GM03348 (cell line): ENCODE results near the gene S100A13.
A peak's percentile ranks its signal among the peaks of the same experiment; 100 is the strongest.
"Not testable (repeated sequence)": the region's sequence is repeated elsewhere in the genome, so short reads cannot be mapped to it uniquely, and the experiment has no call there.

Experiments used
- DNase-seq: peaks from one replicate; pipeline ENCODE4 v3.0.0; 2012; ENCODE audit warnings: low spot score

The S100A13 gene

DNA sequence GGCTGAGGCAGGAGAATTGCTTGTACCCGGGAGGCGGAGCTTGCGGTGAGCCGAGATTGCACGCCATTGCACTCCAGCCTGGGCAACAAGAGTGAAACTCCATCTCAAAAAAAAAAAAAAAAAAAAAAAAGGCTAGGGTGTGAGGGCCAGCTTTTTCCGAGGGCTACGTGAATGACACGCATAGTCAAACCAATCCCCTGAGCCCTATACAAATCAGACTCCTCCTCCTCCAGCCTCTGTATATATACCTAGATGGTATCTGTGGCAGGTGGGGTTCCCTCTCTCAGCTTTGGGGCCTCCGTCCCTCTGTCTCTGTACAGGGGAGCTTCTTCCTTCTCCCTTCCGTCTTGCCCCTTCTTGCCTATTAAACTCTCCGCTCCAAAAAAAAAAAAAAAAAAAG is 21.1 kb downstream of the S100A13 start:
- DNase-seq: no peak

GRCh38 chr1:153602749-153603148 is 24.6 kb downstream of the S100A13 start:
- DNase-seq: no peak

GRCh38 chr1:153599847-153600246 is 27.5 kb downstream of the S100A13 start:
- no peak for DNase-seq

DNA sequence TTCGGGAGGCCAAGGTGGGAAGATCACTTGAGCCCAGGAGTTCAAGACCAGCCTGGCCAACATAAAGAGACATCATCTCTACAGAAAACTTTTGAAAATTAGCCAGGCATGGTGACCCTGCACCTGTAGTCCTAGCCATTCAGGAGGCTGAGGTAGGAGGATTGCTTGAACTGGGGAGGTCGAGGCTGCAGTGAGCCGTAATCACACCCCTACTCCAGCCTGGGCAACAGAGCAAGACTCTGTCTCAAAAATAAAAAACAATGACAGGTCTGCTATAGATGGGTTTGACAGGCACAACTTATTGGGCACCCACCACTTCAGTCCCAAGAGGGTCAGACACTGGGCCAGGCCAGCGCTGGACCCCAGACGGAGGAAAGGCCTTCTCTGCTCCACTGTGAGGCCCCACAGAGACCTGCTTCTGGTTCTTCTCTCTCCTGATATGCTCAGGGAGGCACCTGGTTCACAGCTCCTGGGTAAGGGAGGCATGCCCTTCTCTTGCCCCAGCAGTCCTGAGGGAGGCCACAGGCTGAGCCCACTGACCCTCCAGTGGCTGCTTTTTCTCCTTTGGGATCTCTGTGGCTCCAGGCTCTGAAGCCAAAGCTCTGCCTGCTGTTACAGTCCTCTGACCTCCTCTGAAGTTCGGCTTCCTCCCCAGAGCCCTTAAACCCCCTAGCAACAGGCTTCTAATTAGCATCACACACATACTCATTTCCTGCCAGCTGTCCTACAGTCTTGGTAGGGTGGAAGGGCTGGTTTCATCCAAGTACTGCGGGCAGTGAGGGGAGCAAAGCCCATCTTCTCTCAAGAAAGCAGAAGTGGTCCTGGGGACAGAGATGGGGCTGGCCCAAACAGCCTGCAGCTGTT is 28.8 kb downstream of the S100A13 start:
- no peak for DNase-seq

DNA sequence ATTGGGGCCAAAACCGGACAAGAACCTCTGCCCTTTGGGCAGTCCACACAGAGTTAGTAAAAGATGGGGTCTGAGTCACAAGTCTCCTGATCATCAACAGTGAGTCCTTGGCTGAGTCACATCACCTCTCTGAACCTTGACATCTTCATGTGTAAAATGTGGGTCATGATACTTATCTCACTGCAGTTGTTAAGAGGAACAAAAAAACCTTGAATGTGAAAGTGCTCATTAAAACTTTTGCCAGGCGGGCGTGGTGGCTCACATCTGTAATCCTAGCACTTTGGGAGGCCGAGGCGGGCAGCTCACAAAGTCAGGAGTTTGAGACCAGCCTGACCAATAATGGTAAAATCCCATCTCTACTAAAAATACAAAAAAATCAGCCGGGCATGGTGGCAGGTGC is 30.1 kb downstream of the S100A13 start:
- no peak for DNase-seq

DNA sequence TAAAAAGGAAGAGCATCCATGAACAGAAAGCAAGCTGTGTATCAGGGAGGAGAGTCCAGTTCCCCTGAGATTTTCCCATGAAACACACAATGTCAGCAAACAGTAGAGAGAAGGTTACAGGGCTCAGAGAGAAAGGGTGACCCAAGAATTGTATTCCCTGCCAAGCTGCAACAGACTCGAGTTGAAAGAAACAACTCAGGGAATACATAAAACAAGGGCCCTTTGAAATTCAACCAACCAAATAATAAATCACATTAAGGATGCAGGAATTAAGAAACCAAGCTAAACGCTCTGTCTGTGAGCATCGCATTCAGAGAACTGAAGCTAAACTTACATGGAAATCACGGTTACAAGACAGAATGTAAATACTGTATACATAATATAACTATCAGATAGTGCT is 34.6 kb downstream of the S100A13 start:
- no peak for DNase-seq

DNA sequence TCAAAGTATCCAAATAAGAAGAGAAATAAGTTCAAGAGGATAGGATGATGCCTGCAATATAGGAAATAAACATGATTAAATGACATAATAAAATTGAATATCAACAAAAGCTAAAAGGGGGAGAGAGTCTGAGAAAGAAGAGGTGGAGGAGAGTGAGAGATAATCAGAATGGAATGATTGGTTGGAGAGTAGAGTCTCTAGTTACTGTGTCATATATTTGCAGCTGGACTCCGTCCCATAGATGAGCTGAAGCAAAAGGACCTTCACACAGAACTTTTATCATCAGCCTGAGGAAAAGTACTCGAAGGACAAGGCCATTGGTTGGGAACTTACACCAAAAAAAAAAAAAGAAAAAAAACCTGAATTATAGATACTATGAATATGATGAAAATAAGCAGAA is 38.8 kb downstream of the S100A13 start:
- no peak for DNase-seq

DNA sequence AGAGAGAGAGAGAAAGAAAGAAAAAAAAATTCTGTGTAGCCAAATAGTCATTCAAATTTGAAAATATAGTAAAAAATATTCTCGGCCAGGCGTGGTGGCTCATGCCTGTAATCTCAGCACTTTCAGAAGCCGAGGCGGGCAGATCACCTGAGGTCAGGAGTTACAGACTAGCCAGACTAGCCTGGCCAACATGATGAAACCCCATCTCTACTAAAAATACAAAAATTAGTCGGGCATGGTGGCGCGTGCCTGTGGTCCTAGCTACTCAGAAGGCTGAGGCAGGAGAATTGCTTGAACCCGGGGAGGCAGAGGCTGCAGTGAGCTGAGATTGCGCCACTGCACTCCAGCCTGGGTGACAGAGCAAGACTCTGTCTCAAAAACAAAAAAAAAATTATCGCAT is 39.3 kb downstream of the S100A13 start:
- DNase-seq: not testable (repeated sequence)

- DNase-seq: no peak
Observed at GRCh38 chr1:153587314-153587713, 40.0 kb downstream of the S100A13 start.

DNA sequence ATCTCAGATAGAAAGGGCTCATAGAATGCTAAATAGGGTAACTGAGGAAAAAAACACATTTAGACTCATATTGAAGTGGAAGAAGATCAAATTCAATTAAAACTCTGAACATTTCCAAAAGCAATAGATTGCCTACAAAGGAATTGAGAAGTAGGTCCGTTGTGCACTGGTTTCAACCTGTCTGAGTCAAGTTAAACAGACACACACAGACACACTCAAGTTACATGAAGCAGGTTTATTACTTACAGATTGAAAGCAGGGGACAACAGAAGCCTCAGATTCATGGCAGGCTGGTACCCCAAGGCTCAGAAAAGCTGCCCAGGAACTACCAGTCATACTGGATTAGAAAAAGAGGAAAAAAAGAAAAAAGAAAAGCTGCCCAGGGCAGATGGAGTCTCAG is 41.0 kb downstream of the S100A13 start:
- DNase-seq: no peak

DNA sequence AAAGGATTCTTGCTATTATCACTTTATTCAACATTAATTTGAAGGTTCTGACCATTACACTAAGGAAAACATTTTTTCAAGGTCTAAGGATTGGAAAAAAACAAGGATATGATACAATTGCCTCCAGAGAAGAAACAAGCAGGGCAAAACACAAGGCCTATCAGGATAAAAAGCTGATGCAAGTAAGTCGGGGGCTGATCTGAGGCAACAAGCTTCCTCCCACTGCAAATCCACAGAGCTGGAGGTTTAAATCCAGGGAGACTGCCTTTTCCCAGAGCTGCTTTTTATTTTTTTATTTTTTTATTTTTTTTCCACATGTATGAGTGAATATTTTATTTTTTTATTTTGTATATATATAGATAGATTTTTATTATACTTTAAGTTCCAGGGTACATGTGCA is 42.3 kb downstream of the S100A13 start:
- no peak for DNase-seq

DNA sequence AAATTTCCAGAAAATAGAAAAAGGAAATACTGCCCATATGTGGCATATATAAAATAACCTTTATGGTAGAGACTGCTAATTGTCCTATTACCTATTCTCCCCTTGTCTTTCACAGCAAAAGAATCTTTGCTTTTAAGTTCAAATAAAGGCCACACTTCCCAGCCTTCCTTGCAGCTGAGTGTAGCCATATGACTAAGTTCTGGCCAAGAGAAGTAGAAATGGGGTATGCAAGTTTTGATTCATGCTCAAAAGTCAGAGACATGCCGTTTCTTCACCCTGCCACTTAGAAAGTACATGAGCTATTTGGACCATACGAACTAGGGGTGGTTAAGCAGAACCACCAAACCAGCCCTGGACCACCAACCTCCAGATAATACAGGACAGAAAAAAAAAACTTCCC is 43.3 kb downstream of the S100A13 start:
- no peak for DNase-seq

DNA sequence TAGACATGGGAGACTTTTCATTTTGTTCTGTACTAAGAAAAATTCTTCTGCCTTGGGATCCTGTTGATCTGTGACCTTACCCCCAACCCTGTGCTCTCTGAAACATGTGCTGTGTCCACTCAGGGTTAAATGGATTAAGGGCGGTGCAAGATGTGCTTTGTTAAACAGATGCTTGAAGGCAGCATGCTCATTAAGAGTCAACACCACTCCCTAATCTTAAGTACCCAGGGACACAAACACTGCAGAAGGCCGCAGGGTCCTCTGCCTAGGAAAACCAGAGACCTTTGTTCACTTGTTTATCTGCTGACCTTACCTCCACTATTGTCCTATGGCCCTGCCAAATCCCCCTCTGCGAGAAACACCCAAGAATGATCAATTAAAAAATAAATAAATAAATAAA is 43.8 kb downstream of the S100A13 start:
- DNase-seq: not testable (repeated sequence)

DNA sequence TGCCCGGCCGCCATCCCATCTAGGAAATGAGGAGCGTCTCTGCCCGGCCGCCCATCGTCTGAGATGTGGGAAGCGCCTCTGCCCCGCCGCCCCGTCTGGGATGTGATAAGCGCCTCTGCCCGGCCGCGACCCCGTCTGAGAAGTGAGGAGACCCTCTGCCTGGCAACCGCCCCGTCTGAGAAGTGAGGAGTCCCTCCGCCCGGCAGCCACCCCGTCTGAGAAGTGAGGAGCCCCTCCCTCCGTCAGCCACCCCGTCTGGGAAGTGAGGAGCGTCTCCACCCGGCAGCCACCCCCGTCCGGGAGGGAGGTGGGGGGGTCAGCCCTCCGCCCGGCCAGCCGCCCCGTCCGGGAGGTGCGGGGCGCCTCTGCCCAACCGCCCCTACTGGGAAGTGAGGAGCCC is 44.5 kb downstream of the S100A13 start:
- DNase-seq: not testable (repeated sequence)

GRCh38 chr1:153578936-153579335 is 48.4 kb downstream of the S100A13 start:
- peak; percentile 23 for DNase-seq

- peak; percentile 56 for DNase-seq
Observed at GRCh38 chr1:153578490-153578889, 48.8 kb downstream of the S100A13 start.

- DNase-seq: no peak
Observed at GRCh38 chr1:153577624-153578051, 49.7 kb downstream of the S100A13 start.

- no peak for DNase-seq
Observed at GRCh38 chr1:153577138-153577537, 50.2 kb downstream of the S100A13 start.

DNA sequence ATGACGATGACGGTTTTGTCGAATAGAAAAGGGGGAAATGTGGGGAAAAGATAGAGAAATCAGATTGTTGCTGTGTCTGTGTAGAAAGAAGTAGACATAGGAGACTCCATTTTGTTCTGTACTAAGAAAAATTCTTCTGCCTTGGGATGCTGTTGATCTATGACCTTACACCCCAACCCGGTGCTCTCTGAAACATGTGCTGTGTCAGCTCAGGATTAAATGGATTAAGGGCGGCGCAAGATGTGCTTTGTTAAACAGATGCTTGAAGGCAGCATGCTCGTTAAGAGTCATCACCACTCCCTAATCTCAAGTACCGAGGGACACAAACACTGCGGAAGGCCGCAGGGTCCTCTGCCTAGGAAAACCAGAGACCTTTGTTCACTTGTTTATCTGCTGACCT is 51.8 kb downstream of the S100A13 start:
- not testable (repeated sequence) for DNase-seq

- not testable (repeated sequence) for DNase-seq
Observed at GRCh38 chr1:153575081-153575491, 52.2 kb downstream of the S100A13 start.

DNA sequence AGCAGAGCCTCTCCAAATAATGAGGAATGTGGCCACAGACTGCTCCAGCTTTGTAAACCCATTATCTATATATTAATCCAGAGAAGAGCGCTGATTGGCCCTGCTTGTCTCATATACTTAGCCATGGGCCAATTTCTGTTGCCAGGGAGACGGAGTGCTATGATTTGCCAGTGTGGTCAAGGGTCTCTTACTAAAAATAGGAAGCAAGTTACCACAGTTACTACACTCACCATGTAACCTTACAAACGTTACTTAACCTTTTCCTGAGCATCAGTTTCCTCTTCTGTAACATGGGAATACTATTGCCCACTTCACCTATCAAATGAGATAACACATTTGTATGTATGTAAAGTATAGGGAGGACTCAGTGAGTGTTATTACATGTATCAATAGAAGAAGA is 54.0 kb downstream of the S100A13 start:
- DNase-seq: no peak

- peak; percentile 84 for DNase-seq
Observed at GRCh38 chr1:153572569-153573015, 54.7 kb downstream of the S100A13 start.

GRCh38 chr1:153571706-153572105 is 55.6 kb downstream of the S100A13 start:
- DNase-seq: no peak

- DNase-seq: no peak
Observed at GRCh38 chr1:153570874-153571273, 56.4 kb downstream of the S100A13 start.
